ENCODE data around the gene TTBK1. TPM values are rescaled to one million over a fixed set of nuclear protein-coding genes. Genes with fewer than 3 reads are reported as not detected.

TTBK1 gene
- polyA plus RNA-seq (2011; rRNA removed) = 0.03 TPM in 1 of 2 replicates, not detected in the other
- polyA plus RNA-seq (2012; cell fraction: cytosol; rRNA removed) = 0.04 and 0.05 TPM in 2 replicates
- 0.09 and 0.10 TPM in 2 replicates for polyA plus RNA-seq (2012; cell fraction: nucleus; rRNA removed)
- polyA plus RNA-seq (2017; fragmentation: RNase III; extraction: RNeasy Plus Mini Kit Qiagen cat#74134 plus additional on column Dnase treatment) = 0.04 to 0.05 TPM (median 0.04 TPM) in 3 replicates
- 0.04 and 0.10 TPM in 2 replicates for polyA minus RNA-seq (2011; rRNA and poly(A)+ RNA removed)

- WGBS (ENCODE audit: missing lambda C conversion rate) = 27% methylated on average over 19 of the region's 47 CpGs
- Histone ChIP-seq H3K27ac (0 out of 6 replicates have a peak within 1 kb of the TSS, but pooled peaks of 1 of the 2 experiments have one; percentile 31), H3K4me3 (peak within 1 kb of the TSS; percentile 45), H3K9me3 (peaks cover 7% of the 10 kb centered on the region; the same call in 1 of the 3 replicates), H3K4me1 (0 out of 3 replicates have a peak, but pooled peaks cover 4% of the 10 kb centered on the region), H3K4me2 (peak within 1 kb of the TSS; percentile 74)
- TF ChIP-seq TFCP2L1 (CRISPR knock-in tag; IDR thresholded peaks at IDR 0.05) = no peak
- TF ChIP-seq, protein P1, sequence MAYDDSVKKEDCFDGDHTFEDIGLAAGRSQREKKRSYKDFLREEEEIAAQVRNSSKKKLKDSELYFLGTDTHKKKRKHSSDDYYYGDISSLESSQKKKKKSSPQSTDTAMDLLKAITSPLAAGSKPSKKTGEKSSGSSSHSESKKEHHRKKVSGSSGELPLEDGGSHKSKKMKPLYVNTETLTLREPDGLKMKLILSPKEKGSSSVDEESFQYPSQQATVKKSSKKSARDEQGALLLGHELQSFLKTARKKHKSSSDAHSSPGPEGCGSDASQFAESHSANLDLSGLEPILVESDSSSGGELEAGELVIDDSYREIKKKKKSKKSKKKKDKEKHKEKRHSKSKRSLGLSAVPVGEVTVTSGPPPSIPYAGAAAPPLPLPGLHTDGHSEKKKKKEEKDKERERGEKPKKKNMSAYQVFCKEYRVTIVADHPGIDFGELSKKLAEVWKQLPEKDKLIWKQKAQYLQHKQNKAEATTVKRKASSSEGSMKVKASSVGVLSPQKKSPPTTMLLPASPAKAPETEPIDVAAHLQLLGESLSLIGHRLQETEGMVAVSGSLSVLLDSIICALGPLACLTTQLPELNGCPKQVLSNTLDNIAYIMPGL (CRISPR knock-in tag; IDR thresholded peaks at IDR 0.05; ENCODE audit: borderline replicate concordance) = no peak
- TF ChIP-seq KDM1A (IDR thresholded peaks at IDR 0.05; ENCODE audit: low read depth) = peak; percentile 37; the same call in 1 of the 2 replicates
- TF ChIP-seq HEYL (CRISPR knock-in tag; IDR thresholded peaks at IDR 0.05) = no peak
- DNase-seq (ENCODE audit: low read depth in 1 of 2, low spot score in 1 of 2) (no peak), ATAC-seq (peak in 1 of 2 experiments; percentile 23; a peak in 1 of 6 replicates), FAIRE-seq (no peak)
- POLR2A ChIA-PET = no interaction called here
- CTCF ChIA-PET = interaction anchor here (1.3 to 3.3 kb wide), 2 partner anchors 10 to 14 kb away, joined by 4 to 11 read pairs; partner anchors contain the start of gene DNPH1
Measured at GRCh38 chr6:43242908-43243663, at the start of gene TTBK1. TSS of gene TTBK1 (plus strand) at chr6:43243481. CDS start at chr6:43246661, 3,180 bp downstream.

DNA sequence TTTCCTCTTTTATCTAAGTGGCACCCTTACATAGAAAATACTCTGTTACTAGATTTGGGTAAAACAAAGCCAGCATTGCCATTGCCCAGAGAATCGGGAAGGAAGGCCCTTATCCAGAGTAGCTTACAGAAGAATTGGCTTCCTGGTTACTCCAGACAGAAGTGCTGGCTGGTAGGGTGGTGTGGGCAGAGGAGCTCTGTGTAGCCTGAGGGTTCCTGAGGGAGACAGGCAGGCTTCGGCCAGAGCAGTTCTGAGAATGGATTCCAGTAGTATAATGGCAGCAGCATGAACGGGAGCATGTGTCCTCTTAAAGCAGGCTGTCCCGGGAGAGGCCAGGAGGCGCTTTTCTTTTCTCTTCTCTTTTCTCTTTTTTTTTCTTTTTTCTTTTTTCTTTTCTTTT, 49.4 kb upstream of the TTBK1 start:
- POLR2A ChIA-PET = no interaction called here
- TF ChIP-seq HEYL (CRISPR knock-in tag; IDR thresholded peaks at IDR 0.05) (no peak), FOSL2 (IDR thresholded peaks at IDR 0.05) (no peak), FOSL2 (CRISPR knock-in tag; IDR thresholded peaks at IDR 0.05) (no peak)
- CTCF ChIA-PET = interaction anchor here (0.8 to 1.2 kb wide), 2 partner anchors 11 to 26 kb away, joined by 3 to 4 read pairs; no protein-coding TSS in a partner anchor
- Histone ChIP-seq H3K27ac (no peak overlapping the region), H3K4me1 (no peaks in the 10 kb centered on the region), H3K9me3 (no peaks in the 10 kb centered on the region), H3K4me2 (no peak overlapping the region), H3K4me3 (no peak overlapping the region)
- FAIRE-seq (no peak), ATAC-seq (no peak), DNase-seq (ENCODE audit: low read depth in 1 of 2, low spot score in 1 of 2) (no peak)
- 93% methylated on average over 5 of the region's 5 CpGs for WGBS (ENCODE audit: missing lambda C conversion rate)

DNA sequence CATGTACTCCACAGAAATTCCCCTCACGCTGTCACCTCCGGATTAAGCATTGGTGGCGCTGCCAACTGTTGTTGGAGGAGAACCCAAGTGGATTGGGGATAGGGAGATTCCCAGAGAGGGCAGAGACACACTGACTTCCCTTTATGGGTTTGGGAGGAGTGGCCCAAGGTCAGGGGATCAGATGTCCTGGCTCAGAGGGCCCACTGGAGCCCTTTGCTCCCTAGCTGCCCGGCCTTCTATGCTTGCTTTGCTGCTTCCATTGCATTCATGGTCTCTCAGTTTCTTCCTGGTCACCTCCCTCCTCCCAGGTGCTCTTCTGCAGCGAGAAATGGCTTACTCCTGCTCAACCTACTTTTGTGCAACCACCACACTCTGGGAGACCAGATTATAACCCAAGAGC, 46.9 kb upstream of the TTBK1 start:
- no peak overlapping the region for H3K4me2 ChIP-seq
- POLR2A ChIA-PET = no interaction called here
- WGBS (ENCODE audit: missing lambda C conversion rate) = 97% methylated on average over 5 of the region's 5 CpGs
- H3K9me3 ChIP-seq = no peaks in the 10 kb centered on the region
- no peak overlapping the region for H3K4me3 ChIP-seq
- H3K4me1 ChIP-seq = no peaks in the 10 kb centered on the region
- no peak for ATAC-seq
- FAIRE-seq = no peak
- CTCF ChIA-PET = no interaction called here
- no peak overlapping the region for H3K27ac ChIP-seq
- no peak for DNase-seq (ENCODE audit: low read depth in 1 of 2, low spot score in 1 of 2)
- TF ChIP-seq NFE2L2 (conservative IDR thresholded peaks at IDR 0.05; ENCODE audit: low read length) (no peak), SREBF2 (IDR thresholded peaks at IDR 0.05) (no peak), NR3C1 (IDR thresholded peaks at IDR 0.05) (no peak), MAZ (IDR thresholded peaks at IDR 0.05; ENCODE audit: borderline replicate concordance, low read depth, low read length) (no peak), MAFK (IDR thresholded peaks at IDR 0.05; ENCODE audit: partially characterized antibody) (no peak), EHF (CRISPR knock-in tag; IDR thresholded peaks at IDR 0.05) (no peak), ZSCAN20 (CRISPR knock-in tag; IDR thresholded peaks at IDR 0.05) (no peak), POLR2AphosphoS2 (conservative IDR thresholded peaks at IDR 0.05; ENCODE audit: low read length) (no peak), SMC3 (IDR thresholded peaks at IDR 0.05) (no peak), CBX2 (IDR thresholded peaks at IDR 0.05; ENCODE audit: borderline replicate concordance, low read depth) (no peak)

DNA sequence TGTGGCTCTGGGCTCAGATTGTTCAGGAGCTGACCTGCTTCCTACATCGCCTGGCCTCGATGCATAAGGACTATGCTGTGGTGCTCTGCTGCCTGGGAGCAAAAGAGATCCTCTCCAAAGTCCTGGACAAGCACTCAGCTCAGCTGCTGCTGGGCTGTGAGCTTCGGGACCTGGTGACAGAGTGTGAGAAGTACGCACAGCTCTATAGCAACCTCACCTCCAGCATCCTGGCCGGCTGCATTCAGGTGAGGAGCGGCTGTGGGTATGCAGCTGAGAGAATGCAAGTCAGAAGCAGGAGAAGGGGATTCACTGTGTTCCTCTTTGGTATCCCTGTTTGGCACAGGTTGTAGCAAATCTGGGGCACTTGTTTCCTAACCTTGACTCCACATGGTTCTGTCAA, 43.4 kb upstream of the TTBK1 start:
- 0 out of 6 replicates have a peak, but pooled peaks of 1 of the 2 experiments have one; percentile 17 for ATAC-seq
- H3K4me2 ChIP-seq = no peak overlapping the region
- POLR2A ChIA-PET = no interaction called here
- no peak for DNase-seq (ENCODE audit: low read depth in 1 of 2, low spot score in 1 of 2)
- CTCF ChIA-PET = no interaction called here
- H3K4me3 ChIP-seq = no peak overlapping the region
- no peaks in the 10 kb centered on the region for H3K9me3 ChIP-seq
- no peaks in the 10 kb centered on the region for H3K4me1 ChIP-seq
- no peak overlapping the region for H3K27ac ChIP-seq
- no peak for FAIRE-seq
- 94% methylated on average over 5 of the region's 6 CpGs for WGBS (ENCODE audit: missing lambda C conversion rate)
- TF ChIP-seq KDM5A (IDR thresholded peaks at IDR 0.05) (no peak), POLR2A (IDR thresholded peaks at IDR 0.05; ENCODE audit: low read length) (no peak), ZSCAN20 (CRISPR knock-in tag; IDR thresholded peaks at IDR 0.05) (no peak), HOXB13 (CRISPR knock-in tag; IDR thresholded peaks at IDR 0.05; ENCODE audit: low read depth) (no peak), RAD21 (conservative IDR thresholded peaks at IDR 0.05 in 1 of 2, IDR thresholded peaks at IDR 0.05 in 1 of 2) (no peak), FOSB (CRISPR knock-in tag; IDR thresholded peaks at IDR 0.05) (no peak), CBX2 (IDR thresholded peaks at IDR 0.05; ENCODE audit: borderline replicate concordance, low read depth) (no peak), POLR2AphosphoS2 (conservative IDR thresholded peaks at IDR 0.05; ENCODE audit: low read length) (no peak), RNF2 (IDR thresholded peaks at IDR 0.05; ENCODE audit: borderline replicate concordance, low read depth) (no peak), PHF8 (IDR thresholded peaks at IDR 0.05; ENCODE audit: borderline replicate concordance, low read depth) (no peak), PBX3 (IDR thresholded peaks at IDR 0.05) (no peak), HES2 (IDR thresholded peaks at IDR 0.05) (no peak), EHF (CRISPR knock-in tag; IDR thresholded peaks at IDR 0.05) (no peak)

Data from A549 (cell line).